HepG2 (cell line): Measurements from ENCODE around the gene PRKCSH. TPM values are rescaled to one million over a fixed set of nuclear protein-coding genes. Genes with fewer than 3 reads are reported as not detected.

Source experiments
- ATAC-seq: fragments of 200-7000 bp; cut with Tn5 transposase; 3 replicates; pipeline ENCODE4 v1.9.1; 2020; ENCODE audit warnings: mild to moderate bottlenecking, moderate library complexity
- BruUV-seq: library from RNA; stranded (reverse); fragments of 400-500 nt; replicated peaks from 2 replicates; lab custom pipeline; 2021; lab: Mats Ljungman, UMichigan
- CTCF ChIA-PET: fragments of 300-600 bp; formaldehyde crosslinking; extraction: SDS; loops from one replicate; lab custom pipeline; 2021; ENCODE audit warnings: low total read pairs, inconsistent platforms, low intra/inter-chr PET ratio; lab: Yijun Ruan, JAX
- POLR2A ChIA-PET: fragments of 350-600 bp; sonication (Branson Sonifier 250); formaldehyde crosslinking; loops from one replicate; lab custom pipeline; 2020; ENCODE audit warnings: antibody characterized with exemption, inconsistent platforms; lab: Yijun Ruan, JAX
- DNase-seq: peaks from one replicate; pipeline ENCODE4 v3.0.0-alpha.2; 2015; ENCODE audit warnings: low spot score
- FAIRE-seq: peaks from 3 replicates; lab custom pipeline; 2011; peaks lifted over from hg19 to GRCh38; lab: Jason Lieb, UNC
- H2AFZ ChIP-seq: one replicate; pipeline ENCODE4 v1.6.1; 2011; ENCODE audit warnings: low read length, inconsistent platforms
- H3K27ac ChIP-seq: fragments of 300-600 bp; 3 replicates; pipeline ENCODE4 v1.8.0; 2011; ENCODE audit warnings: mixed run types, mild to moderate bottlenecking, mixed read lengths, low read length, inconsistent platforms; ENCODE audit not compliant: insufficient read depth; ENCODE audit errors: extremely low read length
- H3K27me3 ChIP-seq, 2 experiments: fragments of 200-600 bp in 1 of 2; 2 replicates in 1 of 2; 3 replicates in 1 of 2; pipeline versions ENCODE4 v1.6.0 to v1.8.0; 2011; ENCODE audit warnings: low read length in 2 of 2, mild to moderate bottlenecking in 2 of 2, moderate library complexity in 2 of 2, inconsistent platforms in 1 of 2; ENCODE audit not compliant: insufficient read depth in 2 of 2, control insufficient read depth in 1 of 2
- H3K36me3 ChIP-seq, 2 experiments: fragments of 200-600 bp in 1 of 2; replicated peaks in 1 of 2; 2 replicates in 1 of 2; 3 replicates in 1 of 2; pipeline versions ENCODE4 v1.5.1 to v1.8.0; 2011; ENCODE audit warnings: low read length in 2 of 2, inconsistent platforms in 1 of 2; ENCODE audit not compliant: insufficient read depth in 2 of 2, control insufficient read depth in 1 of 2
- H3K4me1 ChIP-seq: 2 replicates; pipeline ENCODE4 v1.5.1; 2012; ENCODE audit warnings: low read length, inconsistent platforms; ENCODE audit not compliant: insufficient read depth
- H3K4me2 ChIP-seq: 2 replicates; pipeline ENCODE4 v1.6.0; 2011; ENCODE audit warnings: low read depth, low read length, inconsistent platforms
- H3K4me3 ChIP-seq, 3 experiments: fragments of 200-600 bp in 1 of 3; sonication (generic), shearing (Covaris generic) in 1 of 3; replicated peaks in 1 of 3; 2 replicates each; pipeline ENCODE4 v1.5.1; 2011 to 2016; ENCODE audit warnings: low read length in 3 of 3, inconsistent platforms in 2 of 3, low read depth in 2 of 3, mild to moderate bottlenecking in 2 of 3, control low read depth in 1 of 3, mixed read lengths in 1 of 3; ENCODE audit not compliant: insufficient read depth in 1 of 3
- H3K79me2 ChIP-seq: one replicate; pipeline ENCODE4 v1.6.1; 2011; ENCODE audit warnings: low read length, inconsistent platforms; ENCODE audit not compliant: insufficient read depth
- H3K9ac ChIP-seq: 2 replicates; pipeline ENCODE4 v1.6.0; 2011; ENCODE audit warnings: mild to moderate bottlenecking, low read depth, low read length, inconsistent platforms; ENCODE audit not compliant: insufficient read depth
- H3K9me3 ChIP-seq: 2 replicates; pipeline ENCODE4 v1.5.1; 2012; ENCODE audit warnings: mild to moderate bottlenecking, low read length
- H4K20me1 ChIP-seq: 2 replicates; pipeline ENCODE4 v1.6.0; 2011; ENCODE audit warnings: inconsistent platforms, mild to moderate bottlenecking, low read length, moderate library complexity; ENCODE audit not compliant: insufficient read depth
- CREB1 ChIP-seq, 2 experiments: fragments of 450-650 bp in 1 of 2; IDR thresholded peaks; 2 replicates each; pipeline ENCODE4 v1.6.1; 2016 to 2017; ENCODE audit warnings: control low read depth in 1 of 2, mild to moderate bottlenecking in 1 of 2, missing compliant biosample characterization in 1 of 2, missing genetic modification characterization in 1 of 2
- HOXD1 ChIP-seq: sonication (generic); formaldehyde crosslinking; IDR thresholded peaks from 2 replicates; pipeline ENCODE4 v1.5.0; 2020; ENCODE audit warnings: missing genetic modification reagents
- MAFG ChIP-seq: sonication (generic); formaldehyde crosslinking; IDR thresholded peaks from 2 replicates; pipeline ENCODE4 v1.5.1; 2020; ENCODE audit warnings: mild to moderate bottlenecking, missing genetic modification reagents
- SAP130 ChIP-seq: IDR thresholded peaks from 2 replicates; pipeline ENCODE4 v1.6.1; 2016; ENCODE audit warnings: low read depth
- ZNF121 ChIP-seq: sonication (generic); formaldehyde crosslinking; IDR thresholded peaks from 2 replicates; pipeline ENCODE4 v1.5.0; 2020; ENCODE audit warnings: mild to moderate bottlenecking, missing genetic modification reagents
- ZNF460 ChIP-seq: sonication (generic); formaldehyde crosslinking; IDR thresholded peaks from 2 replicates; pipeline ENCODE4 v1.5.1; 2020; ENCODE audit warnings: missing genetic modification reagents, mild to moderate bottlenecking, borderline replicate concordance
- WGBS: methylation state at CpG from one replicate; pipeline ENCODE4 v1.1.6; 2017; ENCODE audit warnings: low lambda C conversion rate; 5-methylcytosine and 5-hydroxymethylcytosine counted together
- in situ Hi-C: cut with HindIII; loops from 2 replicates; pipeline ENCODE4 v1.10.0; 2017; ENCODE audit warnings: low pct_unique_long_range_greater_than_20kb; ENCODE audit not compliant: extremely low pct_ligation_motif_present
- intact Hi-C: fragments of 100-400 bp; cut with micrococcal nuclease; formaldehyde crosslinking; loops from one replicate; pipeline ENCODE4 v1.10.0; 2022; ENCODE audit not compliant: unreplicated experiment
- polyA plus RNA-seq, 8 experiments: library from polyadenylated mRNA; depleted of rRNA in 3 of 8; stranded (reverse) in 7 of 8; unstranded in 1 of 8; fragments of >200 nt; fragmentation: Illumina TruSeq in 4 of 8; extraction: Trizol in 4 of 8; gene quantifications; 2 replicates each; pipeline versions ENCODE4 v1.2.1 to v1.2.3, GENCODE V29; 2011 to 2016; ENCODE audit warnings: low read depth in 4 of 8, missing spikeins in 1 of 8, mixed read lengths in 1 of 8; ENCODE audit not compliant: insufficient read depth in 1 of 8
- total RNA-seq, 5 experiments: library from RNA; depleted of rRNA; stranded (reverse); fragments of >200 nt; fragmentation: Illumina TruSeq; extraction: Trizol; gene quantifications; 2 replicates each; pipeline ENCODE4 v1.2.3, GENCODE V29; 2016; ENCODE audit warnings: low read depth in 1 of 5
- TF ChIP-seq, protein P1 (sequence below): sonication (generic); formaldehyde crosslinking; IDR thresholded peaks from 2 replicates; pipeline ENCODE4 v1.4.0; 2020; ENCODE audit warnings: low read depth, mild to moderate bottlenecking, missing genetic modification reagents
- TF ChIP-seq, protein P2 (sequence below): sonication (generic); formaldehyde crosslinking; IDR thresholded peaks from 2 replicates; pipeline ENCODE4 v1.9.0; 2021; ENCODE audit warnings: mild to moderate bottlenecking, missing genetic modification reagents

Gene PRKCSH
- total and polyA plus RNA-seq, 2 of the 13 experiments (the other 11 are each of a cell fraction or from before 2014, with no cell fraction given) = 85.1 to 125 TPM

GRCh38 chr19:11461453-11461852, 26.0 kb downstream of the PRKCSH start:
- DNase-seq (no peak), ATAC-seq (no peak), FAIRE-seq (no peak)
- no peaks in the 10 kb centered on the region for H3K36me3 ChIP-seq
- H3K4me1 ChIP-seq = no peaks in the 10 kb centered on the region
- BruUV-seq = no TSS peak
- in situ Hi-C loops (no loop called here), intact Hi-C loops (no loop called here)
- peaks cover 1 to 10% of the 10 kb centered on the region in 2 experiments; a peak in 1 of 5 replicates for H3K27me3 ChIP-seq
- no peak overlapping the region for H3K27ac ChIP-seq
- no peaks in the 10 kb centered on the region for H4K20me1 ChIP-seq
- H3K4me2 ChIP-seq = no peak overlapping the region
- POLR2A ChIA-PET = no interaction called here
- H2AFZ ChIP-seq = no peak overlapping the region
- no peak for TF ChIP-seq MAFG
- TF ChIP-seq, protein P1, sequence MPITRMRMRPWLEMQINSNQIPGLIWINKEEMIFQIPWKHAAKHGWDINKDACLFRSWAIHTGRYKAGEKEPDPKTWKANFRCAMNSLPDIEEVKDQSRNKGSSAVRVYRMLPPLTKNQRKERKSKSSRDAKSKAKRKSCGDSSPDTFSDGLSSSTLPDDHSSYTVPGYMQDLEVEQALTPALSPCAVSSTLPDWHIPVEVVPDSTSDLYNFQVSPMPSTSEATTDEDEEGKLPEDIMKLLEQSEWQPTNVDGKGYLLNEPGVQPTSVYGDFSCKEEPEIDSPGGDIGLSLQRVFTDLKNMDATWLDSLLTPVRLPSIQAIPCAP (CRISPR knock-in tag) = no peak
- TF ChIP-seq ZNF121 = peak; percentile 58; the same call in 1 of the 2 replicates
- H3K4me3 ChIP-seq = no peak overlapping the region
- H3K79me2 ChIP-seq = no peaks in the 10 kb centered on the region
- 3% methylated on average over 2 of the region's 2 CpGs for WGBS
- no peak overlapping the region for H3K9ac ChIP-seq
- CTCF ChIA-PET = no interaction called here
- H3K9me3 ChIP-seq = no peaks in the 10 kb centered on the region

DNA sequence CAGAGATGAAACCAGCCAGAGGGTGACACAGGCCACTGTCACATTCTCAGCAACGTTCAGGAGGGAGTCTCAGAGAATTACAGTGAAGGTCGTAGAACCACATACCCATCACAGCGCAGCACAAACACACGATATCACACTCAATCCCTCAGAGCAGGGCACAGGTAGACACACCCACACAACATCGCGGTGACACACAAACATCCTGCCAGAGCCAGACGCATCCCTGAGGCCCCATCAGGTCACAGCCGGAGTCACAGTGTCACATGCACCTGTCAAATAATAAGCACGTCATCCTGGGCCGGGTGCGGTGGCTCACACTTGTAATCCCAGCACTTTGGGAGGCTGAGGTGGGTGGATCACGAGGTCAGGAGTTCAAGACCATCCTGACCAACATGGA, 28.0 kb downstream of the PRKCSH start:
- POLR2A ChIA-PET = no interaction called here
- 0 out of 5 replicates have a peak, but pooled peaks cover 0 to 3% of the 10 kb centered on the region in 2 experiments for H3K27me3 ChIP-seq
- BruUV-seq = no TSS peak

More for the DNA sequence above, 28.0 kb downstream of the PRKCSH start:
- peak; percentile 48 for ATAC-seq
- FAIRE-seq = no peak
- no peak for DNase-seq
- H3K4me3 ChIP-seq = no peak overlapping the region
- H3K9ac ChIP-seq = no peak overlapping the region
- intact Hi-C loops (no loop called here), in situ Hi-C loops (no loop called here)
- H4K20me1 ChIP-seq = no peaks in the 10 kb centered on the region
- no peaks in the 10 kb centered on the region for H3K4me1 ChIP-seq
- H3K9me3 ChIP-seq = no peaks in the 10 kb centered on the region
- H3K36me3 ChIP-seq = no peaks in the 10 kb centered on the region
- 4% methylated on average over 8 of the region's 12 CpGs for WGBS
- H3K27ac ChIP-seq = no peak overlapping the region
- CTCF ChIA-PET = no interaction called here
- H2AFZ ChIP-seq = no peak overlapping the region
- H3K79me2 ChIP-seq = no peaks in the 10 kb centered on the region
- TF ChIP-seq SAP130 (peak; percentile 38; the same call in 1 of the 2 replicates), CREB1 (IDR thresholded peaks at IDR 0.05) (peak; percentile 59), CREB1 (CRISPR knock-in tag; IDR thresholded peaks at IDR 0.05) (no peak), HOXD1 (CRISPR knock-in tag) (no peak), ZNF460 (CRISPR knock-in tag) (peak; percentile 38; the same call in 1 of the 2 replicates)
- TF ChIP-seq, protein P2, sequence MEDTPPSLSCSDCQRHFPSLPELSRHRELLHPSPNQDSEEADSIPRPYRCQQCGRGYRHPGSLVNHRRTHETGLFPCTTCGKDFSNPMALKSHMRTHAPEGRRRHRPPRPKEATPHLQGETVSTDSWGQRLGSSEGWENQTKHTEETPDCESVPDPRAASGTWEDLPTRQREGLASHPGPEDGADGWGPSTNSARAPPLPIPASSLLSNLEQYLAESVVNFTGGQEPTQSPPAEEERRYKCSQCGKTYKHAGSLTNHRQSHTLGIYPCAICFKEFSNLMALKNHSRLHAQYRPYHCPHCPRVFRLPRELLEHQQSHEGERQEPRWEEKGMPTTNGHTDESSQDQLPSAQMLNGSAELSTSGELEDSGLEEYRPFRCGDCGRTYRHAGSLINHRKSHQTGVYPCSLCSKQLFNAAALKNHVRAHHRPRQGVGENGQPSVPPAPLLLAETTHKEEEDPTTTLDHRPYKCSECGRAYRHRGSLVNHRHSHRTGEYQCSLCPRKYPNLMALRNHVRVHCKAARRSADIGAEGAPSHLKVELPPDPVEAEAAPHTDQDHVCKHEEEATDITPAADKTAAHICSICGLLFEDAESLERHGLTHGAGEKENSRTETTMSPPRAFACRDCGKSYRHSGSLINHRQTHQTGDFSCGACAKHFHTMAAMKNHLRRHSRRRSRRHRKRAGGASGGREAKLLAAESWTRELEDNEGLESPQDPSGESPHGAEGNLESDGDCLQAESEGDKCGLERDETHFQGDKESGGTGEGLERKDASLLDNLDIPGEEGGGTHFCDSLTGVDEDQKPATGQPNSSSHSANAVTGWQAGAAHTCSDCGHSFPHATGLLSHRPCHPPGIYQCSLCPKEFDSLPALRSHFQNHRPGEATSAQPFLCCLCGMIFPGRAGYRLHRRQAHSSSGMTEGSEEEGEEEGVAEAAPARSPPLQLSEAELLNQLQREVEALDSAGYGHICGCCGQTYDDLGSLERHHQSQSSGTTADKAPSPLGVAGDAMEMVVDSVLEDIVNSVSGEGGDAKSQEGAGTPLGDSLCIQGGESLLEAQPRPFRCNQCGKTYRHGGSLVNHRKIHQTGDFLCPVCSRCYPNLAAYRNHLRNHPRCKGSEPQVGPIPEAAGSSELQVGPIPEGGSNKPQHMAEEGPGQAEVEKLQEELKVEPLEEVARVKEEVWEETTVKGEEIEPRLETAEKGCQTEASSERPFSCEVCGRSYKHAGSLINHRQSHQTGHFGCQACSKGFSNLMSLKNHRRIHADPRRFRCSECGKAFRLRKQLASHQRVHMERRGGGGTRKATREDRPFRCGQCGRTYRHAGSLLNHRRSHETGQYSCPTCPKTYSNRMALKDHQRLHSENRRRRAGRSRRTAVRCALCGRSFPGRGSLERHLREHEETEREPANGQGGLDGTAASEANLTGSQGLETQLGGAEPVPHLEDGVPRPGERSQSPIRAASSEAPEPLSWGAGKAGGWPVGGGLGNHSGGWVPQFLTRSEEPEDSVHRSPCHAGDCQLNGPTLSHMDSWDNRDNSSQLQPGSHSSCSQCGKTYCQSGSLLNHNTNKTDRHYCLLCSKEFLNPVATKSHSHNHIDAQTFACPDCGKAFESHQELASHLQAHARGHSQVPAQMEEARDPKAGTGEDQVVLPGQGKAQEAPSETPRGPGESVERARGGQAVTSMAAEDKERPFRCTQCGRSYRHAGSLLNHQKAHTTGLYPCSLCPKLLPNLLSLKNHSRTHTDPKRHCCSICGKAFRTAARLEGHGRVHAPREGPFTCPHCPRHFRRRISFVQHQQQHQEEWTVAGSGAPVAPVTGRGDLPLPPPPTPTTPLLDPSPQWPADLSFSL (CRISPR knock-in tag) = peak; percentile 47; the same call in 1 of the 2 replicates
- no peak overlapping the region for H3K4me2 ChIP-seq
